CD8-positive, alpha-beta memory T cell (primary cell): ENCODE data around the gene STAT5B. TPM values are rescaled to one million over a fixed set of nuclear protein-coding genes. Genes with fewer than 3 reads are reported as not detected.
A peak's percentile ranks its signal among the peaks of the same experiment; 100 is the strongest.

ENCODE experiments used
- CTCF ChIA-PET: fragments of 350-600 bp; sonication (Branson Sonifier 250); formaldehyde crosslinking; loops from one replicate; lab custom pipeline; 2021; ENCODE audit warnings: antibody characterized with exemption; lab: Charles Lee
- POLR2A ChIA-PET: fragments of 350-600 bp; sonication (Branson Sonifier 250); formaldehyde crosslinking; loops from one replicate; lab custom pipeline; 2021; ENCODE audit warnings: antibody characterized with exemption; lab: Charles Lee
- DNase-seq, 5 donors: peaks; one replicate each; pipeline versions ENCODE4 v3.0.0 to v3.0.0-alpha.2; 2020 to 2022; ENCODE audit warnings: mixed read lengths in 1 of 5
- H3K27ac ChIP-seq: one replicate; pipeline ENCODE4 v1.7.0; 2013; ENCODE audit warnings: low read depth, mild to moderate bottlenecking, low read length, moderate library complexity
- H3K27me3 ChIP-seq: 2 replicates; pipeline ENCODE4 v1.7.0; 2013; ENCODE audit warnings: low read length, mild to moderate bottlenecking; ENCODE audit not compliant: insufficient read depth, poor library complexity, severe bottlenecking
- H3K36me3 ChIP-seq: 2 replicates; pipeline ENCODE4 v1.7.0; 2013; ENCODE audit warnings: mild to moderate bottlenecking, low read length, moderate library complexity; ENCODE audit not compliant: insufficient read depth
- H3K4me1 ChIP-seq: 2 replicates; pipeline ENCODE4 v1.7.0; 2013; ENCODE audit warnings: mild to moderate bottlenecking, low read length, moderate library complexity; ENCODE audit not compliant: insufficient read depth
- H3K4me3 ChIP-seq: 2 replicates; pipeline ENCODE4 v1.7.0; 2013; ENCODE audit warnings: mild to moderate bottlenecking, low read length
- H3K9me3 ChIP-seq: 2 replicates; pipeline ENCODE4 v1.7.0; 2013; ENCODE audit warnings: mild to moderate bottlenecking, low read length
- H3K27ac Mint-ChIP-seq, 8 donors: one replicate each; pipeline ENCODE4 v1.8.0; 2020 to 2021; ENCODE audit warnings: mixed read lengths in 8 of 8, mild to moderate bottlenecking in 6 of 8, inconsistent platforms in 3 of 8, moderate library complexity in 3 of 8
- H3K27me3 Mint-ChIP-seq, 2 donors: one replicate each; pipeline ENCODE4 v1.8.0; 2020 to 2021; ENCODE audit warnings: mixed read lengths in 2 of 2, mild to moderate bottlenecking in 1 of 2, moderate library complexity in 1 of 2
- H3K36me3 Mint-ChIP-seq, 3 donors: one replicate each; pipeline ENCODE4 v1.8.0; 2020 to 2021; ENCODE audit warnings: mixed read lengths in 3 of 3, inconsistent platforms in 1 of 3, mild to moderate bottlenecking in 1 of 3
- H3K4me1 Mint-ChIP-seq, 3 donors: one replicate each; pipeline ENCODE4 v1.8.0; 2020 to 2021; ENCODE audit warnings: mixed read lengths in 3 of 3, inconsistent platforms in 1 of 3, mild to moderate bottlenecking in 1 of 3
- H3K4me3 Mint-ChIP-seq, 7 donors: one replicate each; pipeline ENCODE4 v1.8.0; 2020 to 2021; ENCODE audit warnings: mixed read lengths in 7 of 7, mild to moderate bottlenecking in 6 of 7, moderate library complexity in 4 of 7, inconsistent platforms in 2 of 7
- H3K9me3 Mint-ChIP-seq, 5 donors: one replicate each; pipeline ENCODE4 v1.8.0; 2020 to 2022; ENCODE audit warnings: mixed read lengths in 5 of 5, mild to moderate bottlenecking in 3 of 5, moderate library complexity in 2 of 5, inconsistent platforms in 1 of 5
- polyA plus RNA-seq: library from polyadenylated mRNA; unstranded; fragments of 300-500 nt; fragmentation: Illumina TruSeq; gene quantifications from one replicate; pipeline ENCODE4 v1.2.3, GENCODE V29; 2021
- total RNA-seq, 2 experiments: library from RNA; stranded (reverse); gene quantifications; one replicate each; pipeline ENCODE4 v1.2.3, GENCODE V29; 2021

STAT5B gene
- total and polyA plus RNA-seq, 3 experiments from 2014 or later = 108 to 132 (median 124) TPM

DNA sequence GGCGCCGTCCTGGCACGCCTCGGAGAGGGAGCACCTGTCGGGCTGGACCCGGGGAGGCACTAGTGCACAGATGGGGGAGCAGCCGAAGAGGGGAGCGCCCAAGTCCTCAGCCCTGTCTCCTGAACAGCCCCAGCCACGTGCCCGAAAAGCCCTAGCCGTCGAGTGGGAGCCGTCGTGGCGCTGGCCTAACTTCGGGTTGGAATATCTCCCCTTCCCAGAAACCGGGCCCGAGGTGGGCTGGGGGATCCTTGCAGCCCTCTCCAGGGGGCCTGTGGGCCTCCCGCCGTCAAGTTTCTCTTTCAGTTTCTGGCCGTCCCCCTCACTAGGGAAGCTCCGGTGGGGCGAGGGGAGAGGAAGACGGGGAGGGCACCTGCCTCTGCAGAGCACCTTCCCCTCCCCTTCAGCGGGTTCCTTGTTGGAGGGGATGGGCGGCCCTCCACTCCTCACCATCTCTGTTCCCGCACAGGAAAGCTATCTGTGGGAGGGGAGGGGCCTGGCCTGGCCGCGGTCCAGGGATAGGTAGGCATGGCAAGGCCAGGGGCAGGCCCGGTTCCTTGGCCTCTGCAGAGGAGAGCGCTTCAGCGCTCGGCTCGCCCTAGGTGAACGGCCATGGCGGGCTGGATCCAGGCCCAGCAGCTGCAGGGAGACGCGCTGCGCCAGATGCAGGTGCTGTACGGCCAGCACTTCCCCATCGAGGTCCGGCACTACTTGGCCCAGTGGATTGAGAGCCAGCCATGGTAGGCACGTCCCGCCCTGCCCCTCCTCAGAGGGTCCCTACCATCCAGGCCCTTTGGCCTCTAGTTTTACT is 12.8 kb upstream of the STAT5B start:
- peaks cover 30% of the 10 kb centered on the region for H3K4me1 ChIP-seq
- no peaks in the 10 kb centered on the region for H3K9me3 ChIP-seq
- H3K27me3 ChIP-seq = no peaks in the 10 kb centered on the region
- H3K36me3 Mint-ChIP-seq = peaks cover 0 to 46% (median 6%) of the 10 kb centered on the region in 3 donors
- peaks cover 45 to 69% (median 57%) of the 10 kb centered on the region in 3 donors for H3K4me1 Mint-ChIP-seq
- peak overlapping the region; percentile 88 for H3K27ac ChIP-seq
- H3K4me3 ChIP-seq = peak overlapping the region; percentile 65
- H3K9me3 Mint-ChIP-seq = no peaks in the 10 kb centered on the region
- POLR2A ChIA-PET = interaction anchor here (0.6 to 5.6 kb wide), 13 partner anchors 11 to 100 kb away, joined by 3 to 55 read pairs (median 4); partner anchors contain the start of genes GHDC, STAT3 and STAT5B
- no peaks in the 10 kb centered on the region for H3K36me3 ChIP-seq
- peak overlapping the region; percentile 73 to 98 (median 96) for H3K27ac Mint-ChIP-seq
- peak; percentile 45 to 80 (median 62) for DNase-seq
- CTCF ChIA-PET = interaction anchor here (0.7 to 3.1 kb wide), 10 partner anchors 9 to 117 kb away, joined by 3 to 26 read pairs (median 4); no protein-coding TSS in a partner anchor
- H3K27me3 Mint-ChIP-seq = no peaks in the 10 kb centered on the region
- H3K4me3 Mint-ChIP-seq = peak overlapping the region; percentile 86 to 95 (median 93)

- ChIA-PET CTCF (interaction anchor here (0.6 to 3.1 kb wide), 10 partner anchors 11 to 118 kb away, joined by 3 to 26 read pairs (median 4); no protein-coding TSS in a partner anchor), POLR2A (interaction anchor here (0.6 to 5.6 kb wide), 11 partner anchors 10 to 100 kb away, joined by 3 to 55 read pairs (median 5); partner anchors contain the start of genes STAT3 and STAT5B)
- DNase-seq = peak; percentile 72 to 91 (median 83)
- peak within 1 kb of the TSS; percentile 93 to 97 (median 96) for H3K4me3 Mint-ChIP-seq
- peaks cover 42 to 67% (median 52%) of the 10 kb centered on the region in 3 donors for H3K4me1 Mint-ChIP-seq
- Histone ChIP-seq H3K4me3 (peak within 1 kb of the TSS; percentile 65), H3K9me3 (no peaks in the 10 kb centered on the region), H3K36me3 (no peaks in the 10 kb centered on the region), H3K27me3 (no peaks in the 10 kb centered on the region), H3K27ac (peak within 1 kb of the TSS; percentile 88), H3K4me1 (peaks cover 30% of the 10 kb centered on the region)
- peak within 1 kb of the TSS; percentile 95 to 99 (median 99) for H3K27ac Mint-ChIP-seq
- H3K9me3 Mint-ChIP-seq = no peaks in the 10 kb centered on the region
- H3K27me3 Mint-ChIP-seq = no peaks in the 10 kb centered on the region
- H3K36me3 Mint-ChIP-seq = peaks cover 0 to 40% (median 2%) of the 10 kb centered on the region in 3 donors
These were observed 12.0 kb upstream of the STAT5B start, which contains the start of gene STAT5A for GRCh38 chr17:42287977-42288802. STAT5A (plus strand) TSS chr17:42288498; CDS start chr17:42289412, 914 bp downstream.

GRCh38 chr17:42287305-42287976 is 11.2 kb upstream of the STAT5B start:
- ChIA-PET POLR2A (interaction anchor here (0.5 to 5.6 kb wide), 9 partner anchors 9 to 537 kb away, joined by 3 to 55 read pairs (median 7); partner anchors contain the start of genes BECN1, STAT3 and STAT5B), CTCF (interaction anchor here (0.6 to 3.1 kb wide), 7 partner anchors 10 to 102 kb away, joined by 3 to 19 read pairs (median 3); no protein-coding TSS in a partner anchor)
- peaks cover 30% of the 10 kb centered on the region for H3K4me1 ChIP-seq
- Mint-ChIP-seq H3K9me3 (no peaks in the 10 kb centered on the region), H3K27me3 (no peaks in the 10 kb centered on the region), H3K4me1 (peaks cover 42 to 70% (median 52%) of the 10 kb centered on the region in 3 donors), H3K27ac (peak overlapping the region; percentile 95 to 99 (median 99)), H3K4me3 (peak overlapping the region; percentile 93 to 97 (median 96)), H3K36me3 (peaks cover 0 to 34% (median 2%) of the 10 kb centered on the region in 3 donors)
- peak overlapping the region; percentile 65 for H3K4me3 ChIP-seq
- H3K27me3 ChIP-seq = no peaks in the 10 kb centered on the region
- H3K9me3 ChIP-seq = no peaks in the 10 kb centered on the region
- DNase-seq = peak in 4 of 5 donors; percentile 18 to 59 (median 37)
- no peaks in the 10 kb centered on the region for H3K36me3 ChIP-seq
- H3K27ac ChIP-seq = peak overlapping the region; percentile 88

DNA sequence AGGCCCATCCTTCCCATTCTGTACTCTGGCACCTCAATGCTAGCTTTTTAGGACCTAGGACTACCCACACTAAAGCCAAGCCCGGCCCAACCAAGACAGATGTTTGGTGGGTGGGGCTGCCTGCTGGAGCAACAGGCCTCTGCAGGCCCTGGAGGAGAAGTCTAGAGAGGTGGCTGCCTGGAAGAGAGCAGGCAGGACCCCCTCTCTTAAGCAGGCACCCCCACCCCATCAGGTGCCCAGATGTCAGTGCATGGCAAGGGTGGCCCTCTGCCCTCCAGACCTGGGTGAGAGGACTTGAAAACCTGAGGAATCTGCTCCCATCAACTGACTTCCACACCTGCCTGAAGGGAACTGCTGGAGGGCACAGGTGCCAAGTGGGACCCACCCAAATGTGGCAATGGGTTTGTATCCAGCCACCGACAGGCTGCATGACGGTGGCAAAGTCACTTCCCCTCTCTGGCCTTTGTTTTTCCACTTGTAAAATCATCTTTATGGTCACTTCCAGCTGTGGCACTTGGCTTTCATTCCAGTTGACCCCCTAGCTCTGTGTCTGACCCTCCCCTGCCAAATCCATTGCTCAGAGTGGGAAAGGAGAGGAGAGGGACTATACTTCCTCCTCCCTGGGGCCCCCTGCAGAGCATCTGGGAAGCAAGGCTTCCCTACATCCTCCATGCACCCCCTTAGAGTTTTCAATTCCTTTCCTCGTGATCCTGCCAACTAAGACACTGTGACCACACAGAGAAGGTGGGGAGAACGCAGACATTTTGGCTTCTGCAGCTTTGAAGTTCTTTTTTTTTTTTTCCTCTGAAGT is 10.4 kb upstream of the STAT5B start:
- Mint-ChIP-seq H3K4me1 (peaks cover 38 to 69% (median 49%) of the 10 kb centered on the region in 3 donors), H3K9me3 (no peaks in the 10 kb centered on the region), H3K27ac (peak overlapping the region; percentile 95 to 99 (median 99)), H3K4me3 (peak overlapping the region; percentile 93 to 97 (median 96)), H3K27me3 (no peaks in the 10 kb centered on the region), H3K36me3 (peaks cover 0 to 25% (median 2%) of the 10 kb centered on the region in 3 donors)
- CTCF ChIA-PET = interaction anchor here (1.1 to 3.1 kb wide), 5 partner anchors 11 to 231 kb away, joined by 3 to 19 read pairs (median 3); no protein-coding TSS in a partner anchor
- Histone ChIP-seq H3K36me3 (no peaks in the 10 kb centered on the region), H3K27me3 (no peaks in the 10 kb centered on the region), H3K27ac (peak overlapping the region; percentile 88), H3K4me1 (peaks cover 30% of the 10 kb centered on the region), H3K9me3 (no peaks in the 10 kb centered on the region), H3K4me3 (peak overlapping the region; percentile 65)
- DNase-seq = no peak
- POLR2A ChIA-PET = interaction anchor here (0.5 to 5.6 kb wide), 3 partner anchors 9 to 538 kb away, joined by 3 to 55 read pairs (median 25); partner anchors contain the start of gene BECN1

- H3K4me1 Mint-ChIP-seq = peaks cover 33 to 60% (median 37%) of the 10 kb centered on the region in 3 donors
- no peak overlapping the region for H3K27ac ChIP-seq
- no peaks in the 10 kb centered on the region for H3K9me3 ChIP-seq
- H3K4me3 Mint-ChIP-seq = peak overlapping the region in 6 of 7 donors; percentile 38 to 97 (median 95)
- peak overlapping the region in 4 of 8 donors; percentile 50 to 99 (median 84) for H3K27ac Mint-ChIP-seq
- H3K36me3 Mint-ChIP-seq = peaks cover 0 to 17% (median 0%) of the 10 kb centered on the region in 3 donors
- ChIA-PET POLR2A (interaction anchor here (0.7 to 5.6 kb wide), 3 partner anchors 8 to 36 kb away, joined by 4 to 55 read pairs (median 6); no protein-coding TSS in a partner anchor), CTCF (interaction anchor here (1.4 kb wide), 1 partner anchor 232 kb away, joined by 3 read pairs; no protein-coding TSS in a partner anchor)
- H3K9me3 Mint-ChIP-seq = no peaks in the 10 kb centered on the region
- DNase-seq = no peak
- H3K36me3 ChIP-seq = no peaks in the 10 kb centered on the region
- H3K4me3 ChIP-seq = no peak overlapping the region
- H3K27me3 ChIP-seq = no peaks in the 10 kb centered on the region
- no peaks in the 10 kb centered on the region for H3K27me3 Mint-ChIP-seq
- H3K4me1 ChIP-seq = peaks cover 27% of the 10 kb centered on the region
These were observed 9.3 kb upstream of the STAT5B start for GRCh38 chr17:42285346-42286050.

DNA sequence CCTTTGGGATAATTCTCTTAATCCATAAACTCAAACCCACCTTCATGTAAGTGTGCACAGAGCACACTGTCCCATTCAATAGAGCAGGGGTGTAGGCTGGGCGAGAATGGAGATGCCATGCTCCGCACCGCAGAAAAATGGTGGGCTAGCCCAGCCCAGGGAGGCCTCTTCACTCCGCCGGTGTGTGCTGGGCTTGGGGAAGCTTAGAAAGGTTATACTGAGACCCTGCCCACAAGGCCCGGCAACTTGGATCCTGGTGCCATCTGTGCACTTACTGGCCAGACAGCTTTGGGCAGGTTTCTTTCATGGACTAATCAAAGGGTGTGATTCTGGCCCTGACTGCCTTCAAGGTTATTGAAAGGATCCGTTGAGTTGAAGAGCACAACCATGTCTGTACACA is 8.4 kb upstream of the STAT5B start:
- POLR2A ChIA-PET = interaction anchor here (0.7 kb wide), 1 partner anchor 33 kb away, joined by 3 read pairs; no protein-coding TSS in a partner anchor
- Histone ChIP-seq H3K27ac (no peak overlapping the region), H3K9me3 (no peaks in the 10 kb centered on the region), H3K4me1 (peaks cover 19% of the 10 kb centered on the region), H3K36me3 (no peaks in the 10 kb centered on the region), H3K4me3 (no peak overlapping the region), H3K27me3 (no peaks in the 10 kb centered on the region)
- Mint-ChIP-seq H3K4me3 (no peak overlapping the region), H3K27me3 (no peaks in the 10 kb centered on the region), H3K4me1 (peaks cover 26 to 53% (median 28%) of the 10 kb centered on the region in 3 donors), H3K36me3 (peaks cover 0 to 10% (median 0%) of the 10 kb centered on the region in 3 donors), H3K27ac (peak overlapping the region in 1 of 8 donors; percentile 12), H3K9me3 (no peaks in the 10 kb centered on the region)
- DNase-seq = no peak
- CTCF ChIA-PET = no interaction called here
